ENCODE data around the gene DGKG.

DGKG gene

DNA sequence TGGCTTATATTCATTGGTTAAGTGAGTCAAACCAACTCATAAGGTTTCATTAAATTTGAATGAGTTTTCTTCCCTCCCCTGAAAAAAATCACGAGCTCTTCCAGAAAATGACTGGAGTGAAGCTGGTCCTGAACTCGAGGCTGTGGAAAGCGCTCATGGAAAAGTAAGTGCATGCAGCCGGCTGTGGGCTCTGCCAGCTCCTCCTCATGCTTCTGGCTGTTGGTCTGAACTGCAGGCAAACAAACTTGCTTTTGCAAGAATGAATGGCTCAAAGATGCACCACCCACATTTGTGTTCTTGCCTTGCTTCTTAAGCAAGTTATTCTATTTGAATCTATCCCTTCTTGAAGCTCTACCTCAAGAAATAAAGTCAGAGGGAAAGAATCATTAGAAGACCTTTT is 259.3 kb downstream of the DGKG start:
- no peak for DNase-seq (ENCODE audit: low read depth in 1 of 2, low spot score in 1 of 2)
- Histone ChIP-seq H3K27me3 (ENCODE audit: insufficient read depth, poor library complexity, severe bottlenecking) (no peaks in the 10 kb centered on the region), H3K27ac (replicated peaks) (no peak overlapping the region), H3K4me3 (replicated peaks; ENCODE audit: insufficient read depth, low read length) (no peak overlapping the region)
- TF ChIP-seq POLR2AphosphoS5 (IDR thresholded peaks at IDR 0.05; ENCODE audit: low read depth), result no peak
- TF ChIP-seq SPI1 (IDR thresholded peaks at IDR 0.05; ENCODE audit: borderline replicate concordance, low read depth), result no peak
- TF ChIP-seq, protein P1, sequence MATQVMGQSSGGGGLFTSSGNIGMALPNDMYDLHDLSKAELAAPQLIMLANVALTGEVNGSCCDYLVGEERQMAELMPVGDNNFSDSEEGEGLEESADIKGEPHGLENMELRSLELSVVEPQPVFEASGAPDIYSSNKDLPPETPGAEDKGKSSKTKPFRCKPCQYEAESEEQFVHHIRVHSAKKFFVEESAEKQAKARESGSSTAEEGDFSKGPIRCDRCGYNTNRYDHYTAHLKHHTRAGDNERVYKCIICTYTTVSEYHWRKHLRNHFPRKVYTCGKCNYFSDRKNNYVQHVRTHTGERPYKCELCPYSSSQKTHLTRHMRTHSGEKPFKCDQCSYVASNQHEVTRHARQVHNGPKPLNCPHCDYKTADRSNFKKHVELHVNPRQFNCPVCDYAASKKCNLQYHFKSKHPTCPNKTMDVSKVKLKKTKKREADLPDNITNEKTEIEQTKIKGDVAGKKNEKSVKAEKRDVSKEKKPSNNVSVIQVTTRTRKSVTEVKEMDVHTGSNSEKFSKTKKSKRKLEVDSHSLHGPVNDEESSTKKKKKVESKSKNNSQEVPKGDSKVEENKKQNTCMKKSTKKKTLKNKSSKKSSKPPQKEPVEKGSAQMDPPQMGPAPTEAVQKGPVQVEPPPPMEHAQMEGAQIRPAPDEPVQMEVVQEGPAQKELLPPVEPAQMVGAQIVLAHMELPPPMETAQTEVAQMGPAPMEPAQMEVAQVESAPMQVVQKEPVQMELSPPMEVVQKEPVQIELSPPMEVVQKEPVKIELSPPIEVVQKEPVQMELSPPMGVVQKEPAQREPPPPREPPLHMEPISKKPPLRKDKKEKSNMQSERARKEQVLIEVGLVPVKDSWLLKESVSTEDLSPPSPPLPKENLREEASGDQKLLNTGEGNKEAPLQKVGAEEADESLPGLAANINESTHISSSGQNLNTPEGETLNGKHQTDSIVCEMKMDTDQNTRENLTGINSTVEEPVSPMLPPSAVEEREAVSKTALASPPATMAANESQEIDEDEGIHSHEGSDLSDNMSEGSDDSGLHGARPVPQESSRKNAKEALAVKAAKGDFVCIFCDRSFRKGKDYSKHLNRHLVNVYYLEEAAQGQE (IDR thresholded peaks at IDR 0.05; ENCODE audit: insufficient replicate concordance, low read depth), result no peak
- no peak for TF ChIP-seq GABPA (IDR thresholded peaks at IDR 0.05; ENCODE audit: low read depth)
- TF ChIP-seq, protein P2, sequence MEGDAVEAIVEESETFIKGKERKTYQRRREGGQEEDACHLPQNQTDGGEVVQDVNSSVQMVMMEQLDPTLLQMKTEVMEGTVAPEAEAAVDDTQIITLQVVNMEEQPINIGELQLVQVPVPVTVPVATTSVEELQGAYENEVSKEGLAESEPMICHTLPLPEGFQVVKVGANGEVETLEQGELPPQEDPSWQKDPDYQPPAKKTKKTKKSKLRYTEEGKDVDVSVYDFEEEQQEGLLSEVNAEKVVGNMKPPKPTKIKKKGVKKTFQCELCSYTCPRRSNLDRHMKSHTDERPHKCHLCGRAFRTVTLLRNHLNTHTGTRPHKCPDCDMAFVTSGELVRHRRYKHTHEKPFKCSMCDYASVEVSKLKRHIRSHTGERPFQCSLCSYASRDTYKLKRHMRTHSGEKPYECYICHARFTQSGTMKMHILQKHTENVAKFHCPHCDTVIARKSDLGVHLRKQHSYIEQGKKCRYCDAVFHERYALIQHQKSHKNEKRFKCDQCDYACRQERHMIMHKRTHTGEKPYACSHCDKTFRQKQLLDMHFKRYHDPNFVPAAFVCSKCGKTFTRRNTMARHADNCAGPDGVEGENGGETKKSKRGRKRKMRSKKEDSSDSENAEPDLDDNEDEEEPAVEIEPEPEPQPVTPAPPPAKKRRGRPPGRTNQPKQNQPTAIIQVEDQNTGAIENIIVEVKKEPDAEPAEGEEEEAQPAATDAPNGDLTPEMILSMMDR (IDR thresholded peaks at IDR 0.05; ENCODE audit: insufficient read depth, low read length), result no peak

DNA sequence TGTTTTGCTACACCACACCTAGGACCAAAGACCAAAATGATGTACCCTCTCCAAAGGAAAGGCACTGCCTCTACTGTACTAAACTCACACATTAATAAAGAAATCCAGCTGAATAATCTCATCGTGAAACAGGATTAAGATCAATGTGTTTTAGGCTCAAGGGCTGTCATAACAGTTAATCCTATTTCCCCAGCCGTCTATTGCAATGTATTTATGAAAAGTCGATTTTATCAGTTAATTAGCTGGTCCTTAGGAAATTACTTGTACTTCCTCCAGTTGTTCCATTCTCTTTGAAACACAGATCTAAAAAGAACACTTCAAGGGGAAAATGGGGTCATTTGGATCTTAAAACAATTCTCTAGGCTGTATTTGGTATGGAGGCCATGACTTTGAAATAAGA is 261.6 kb downstream of the DGKG start:
- no peak overlapping the region for H3K27ac ChIP-seq (replicated peaks)
- DNase-seq (ENCODE audit: low read depth in 1 of 2, low spot score in 1 of 2), result no peak
- H3K4me3 ChIP-seq (replicated peaks; ENCODE audit: insufficient read depth, low read length), result no peak overlapping the region
- TF ChIP-seq, protein P1 (IDR thresholded peaks at IDR 0.05; ENCODE audit: insufficient replicate concordance, low read depth), result no peak
- no peak for TF ChIP-seq POLR2AphosphoS5 (IDR thresholded peaks at IDR 0.05; ENCODE audit: low read depth)
- TF ChIP-seq GABPA (IDR thresholded peaks at IDR 0.05; ENCODE audit: low read depth), result no peak
- TF ChIP-seq SPI1 (IDR thresholded peaks at IDR 0.05; ENCODE audit: borderline replicate concordance, low read depth), result no peak
- TF ChIP-seq, protein P2 (IDR thresholded peaks at IDR 0.05; ENCODE audit: insufficient read depth, low read length), result no peak
- no peaks in the 10 kb centered on the region for H3K27me3 ChIP-seq (ENCODE audit: insufficient read depth, poor library complexity, severe bottlenecking)

DNA sequence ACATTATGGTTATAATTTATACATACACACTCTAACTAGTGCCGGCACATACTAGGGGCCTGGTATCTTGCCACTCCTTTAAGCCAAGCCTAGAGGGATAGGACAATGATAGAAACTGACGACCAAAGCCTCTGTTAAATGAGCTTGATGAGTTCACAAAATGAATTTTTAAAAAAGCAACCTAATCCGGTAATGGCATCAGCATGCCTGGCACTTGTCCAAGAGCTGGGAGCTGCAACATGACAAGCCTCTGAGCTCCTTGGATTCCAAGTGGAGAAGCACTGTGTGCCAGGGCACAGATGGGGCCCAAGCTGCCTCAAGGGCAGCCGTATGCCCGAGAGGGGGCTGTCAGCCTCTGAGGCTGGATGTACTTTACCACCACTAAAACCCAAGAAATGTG is 262.9 kb downstream of the DGKG start:
- Histone ChIP-seq H3K27ac (replicated peaks) (no peak overlapping the region), H3K27me3 (ENCODE audit: insufficient read depth, poor library complexity, severe bottlenecking) (no peaks in the 10 kb centered on the region), H3K4me3 (replicated peaks; ENCODE audit: insufficient read depth, low read length) (no peak overlapping the region)
- TF ChIP-seq, protein P2 (IDR thresholded peaks at IDR 0.05; ENCODE audit: insufficient read depth, low read length), result no peak
- TF ChIP-seq GABPA (IDR thresholded peaks at IDR 0.05; ENCODE audit: low read depth) (no peak), SPI1 (IDR thresholded peaks at IDR 0.05; ENCODE audit: borderline replicate concordance, low read depth) (no peak), POLR2AphosphoS5 (IDR thresholded peaks at IDR 0.05; ENCODE audit: low read depth) (no peak)
- TF ChIP-seq, protein P1 (IDR thresholded peaks at IDR 0.05; ENCODE audit: insufficient replicate concordance, low read depth), result no peak
- DNase-seq (ENCODE audit: low read depth in 1 of 2, low spot score in 1 of 2), result no peak

All from HL-60 (cell line).